K562 (cell line): ENCODE data around the gene S100P. TPM values are rescaled to one million over a fixed set of nuclear protein-coding genes. Genes with fewer than 3 reads are reported as not detected.

ENCODE experiments used
- CBX2 ChIP-seq: fragments of 200-600 bp; sonication (generic); IDR thresholded peaks from one replicate; pipeline ENCODE4 v1.6.1; 2012; ENCODE audit warnings: mild to moderate bottlenecking, low read length, inconsistent platforms; ENCODE audit not compliant: insufficient read depth, poor library complexity, severe bottlenecking
- CHD1 ChIP-seq: fragments of 200-600 bp; sonication (generic); IDR thresholded peaks from one replicate; pipeline ENCODE4 v1.6.1; 2012; ENCODE audit warnings: mild to moderate bottlenecking, moderate library complexity, low read length, inconsistent platforms
- FOXA1 ChIP-seq: fragments of 450-650 bp; IDR thresholded peaks from 2 replicates; pipeline ENCODE4 v1.6.1; 2016; ENCODE audit warnings: mild to moderate bottlenecking, borderline replicate concordance
- GTF2E2 ChIP-seq: fragments of 200-800 bp; sonication (Bioruptor generic); IDR thresholded peaks from 2 replicates; pipeline ENCODE4 v1.6.1; 2016; ENCODE audit warnings: missing genetic modification characterization, missing compliant biosample characterization
- HCFC1 ChIP-seq: IDR thresholded peaks from 2 replicates; pipeline ENCODE4 v1.6.1; 2012; ENCODE audit warnings: low read depth, low read length, improper control_type of control experiment
- JUN ChIP-seq, 2 experiments: sonication (generic) in 1 of 2; formaldehyde crosslinking in 1 of 2; IDR thresholded peaks; 2 replicates each; pipeline versions ENCODE4 v1.6.1 to v1.8.0; 2012 to 2022; ENCODE audit warnings: borderline replicate concordance in 2 of 2, mild to moderate bottlenecking in 2 of 2, improper control_type of control experiment in 1 of 2, low read depth in 1 of 2, low read length in 1 of 2, missing genetic modification reagents in 1 of 2
- L3MBTL2 ChIP-seq: fragments of 450-650 bp; IDR thresholded peaks from 2 replicates; pipeline ENCODE4 v1.6.1; 2016; ENCODE audit warnings: mild to moderate bottlenecking, moderate library complexity
- LEF1 ChIP-seq: fragments of 450-650 bp; IDR thresholded peaks from 2 replicates; pipeline ENCODE4 v1.6.1; 2016; ENCODE audit warnings: mild to moderate bottlenecking
- MCM3 ChIP-seq: fragments of 450-650 bp; IDR thresholded peaks from 2 replicates; pipeline ENCODE4 v1.6.1; 2016
- MYC ChIP-seq, 2 experiments: fragments of 250-450 bp in 1 of 2; sonication (Bioruptor Pico) in 1 of 2; IDR thresholded peaks; 2 replicates each; pipeline versions ENCODE4 v1.5.1 to v1.6.1; 2012 to 2021; ENCODE audit warnings: low read depth in 2 of 2, borderline replicate concordance in 1 of 2, improper control_type of control experiment in 1 of 2, low read length in 1 of 2, mild to moderate bottlenecking in 1 of 2, moderate library complexity in 1 of 2
- NR2C1 ChIP-seq, 2 experiments: fragments of 450-650 bp; IDR thresholded peaks; 2 replicates each; pipeline ENCODE4 v1.6.1; 2017; ENCODE audit warnings: mild to moderate bottlenecking in 2 of 2, antibody characterized with exemption in 1 of 2, inconsistent platforms in 1 of 2, missing compliant biosample characterization in 1 of 2, missing genetic modification characterization in 1 of 2
- TRIM28 ChIP-seq: fragments of 450-650 bp; IDR thresholded peaks from 2 replicates; pipeline ENCODE4 v1.6.1; 2017
- ZNF609 ChIP-seq: sonication (generic); formaldehyde crosslinking; IDR thresholded peaks from 2 replicates; pipeline ENCODE4 v1.8.1; 2023; ENCODE audit warnings: missing genetic modification reagents, mild to moderate bottlenecking, borderline replicate concordance
- polyA plus RNA-seq, 8 experiments: library from polyadenylated mRNA; depleted of rRNA in 4 of 8; stranded (reverse) in 5 of 8; unstranded in 3 of 8; fragments of >200 nt; fragmentation: Nextera tagmentation in 2 of 8; fragmentation: Illumina TruSeq in 1 of 8; extraction: Ambion mirVana in 2 of 8; extraction: Trizol in 1 of 8; gene quantifications; 2 replicates each; pipeline versions ENCODE4 v1.2.1 to v1.2.3, GENCODE V29; 2011 to 2014; ENCODE audit warnings: inconsistent platforms in 1 of 8, missing spikeins in 1 of 8
- total RNA-seq, 7 experiments: library from RNA; depleted of rRNA in 6 of 7; stranded (reverse); fragments of >200 nt in 6 of 7; fragmentation: Illumina TruSeq in 2 of 7; extraction: Trizol in 2 of 7; gene quantifications; 2 replicates each; pipeline versions ENCODE4 v1.2.1 to v1.2.3, GENCODE V29; 2011 to 2021; ENCODE audit warnings: low replicate concordance in 1 of 7
- TF ChIP-seq, protein P1 (sequence below): fragments of 250-450 bp; sonication (Bioruptor Pico); IDR thresholded peaks from 2 replicates; pipeline ENCODE4 v1.8.0; 2022; ENCODE audit warnings: inconsistent platforms
- TF ChIP-seq, protein P2 (sequence below): fragments of 450-650 bp; IDR thresholded peaks from 2 replicates; pipeline ENCODE4 v1.6.1; 2016

S100P gene
- total and polyA plus RNA-seq, 9 of the 15 experiments (the other 6 are each of a cell fraction or from before 2014, with no cell fraction given): 4.1 to 23.8 (median 7.5) TPM

DNA sequence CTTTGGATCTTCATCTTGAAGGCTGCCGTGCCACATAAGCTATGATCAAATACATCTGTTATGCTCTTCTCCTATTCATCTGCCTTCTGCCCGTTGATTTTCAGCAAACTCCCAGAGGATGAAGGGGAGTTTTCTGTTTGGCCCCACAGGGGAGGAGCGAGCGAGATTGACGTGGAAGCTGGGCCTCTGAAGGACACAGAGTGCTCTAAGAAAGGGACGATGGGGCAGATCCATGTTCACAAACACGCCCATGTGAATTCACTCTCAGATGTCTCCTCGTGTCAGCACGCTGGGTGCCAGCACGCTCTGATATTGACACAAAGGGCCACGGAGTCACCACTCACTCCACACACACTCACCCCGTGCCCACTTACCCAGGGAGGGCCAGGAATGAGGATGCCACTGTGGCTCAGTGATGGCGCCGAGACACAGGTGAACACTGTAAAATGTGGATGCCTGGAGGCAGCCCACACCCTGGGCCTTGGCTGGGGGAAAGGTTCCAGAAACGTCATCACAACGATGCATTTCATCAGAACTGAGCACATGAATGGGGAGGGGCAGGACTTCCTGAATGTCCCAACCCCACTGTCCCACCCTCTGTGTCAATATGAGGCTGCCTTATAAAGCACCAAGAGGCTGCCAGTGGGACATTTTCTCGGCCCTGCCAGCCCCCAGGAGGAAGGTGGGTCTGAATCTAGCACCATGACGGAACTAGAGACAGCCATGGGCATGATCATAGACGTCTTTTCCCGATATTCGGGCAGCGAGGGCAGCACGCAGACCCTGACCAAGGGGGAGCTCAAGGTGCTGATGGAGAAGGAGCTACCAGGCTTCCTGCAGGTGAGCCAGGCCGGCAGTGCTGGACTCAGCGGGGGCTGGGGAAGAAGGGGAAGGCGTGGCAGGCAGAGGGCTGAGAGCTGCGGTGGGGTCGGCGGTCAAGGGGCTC, at the start of gene S100P (continued):
- TF ChIP-seq, protein P1, sequence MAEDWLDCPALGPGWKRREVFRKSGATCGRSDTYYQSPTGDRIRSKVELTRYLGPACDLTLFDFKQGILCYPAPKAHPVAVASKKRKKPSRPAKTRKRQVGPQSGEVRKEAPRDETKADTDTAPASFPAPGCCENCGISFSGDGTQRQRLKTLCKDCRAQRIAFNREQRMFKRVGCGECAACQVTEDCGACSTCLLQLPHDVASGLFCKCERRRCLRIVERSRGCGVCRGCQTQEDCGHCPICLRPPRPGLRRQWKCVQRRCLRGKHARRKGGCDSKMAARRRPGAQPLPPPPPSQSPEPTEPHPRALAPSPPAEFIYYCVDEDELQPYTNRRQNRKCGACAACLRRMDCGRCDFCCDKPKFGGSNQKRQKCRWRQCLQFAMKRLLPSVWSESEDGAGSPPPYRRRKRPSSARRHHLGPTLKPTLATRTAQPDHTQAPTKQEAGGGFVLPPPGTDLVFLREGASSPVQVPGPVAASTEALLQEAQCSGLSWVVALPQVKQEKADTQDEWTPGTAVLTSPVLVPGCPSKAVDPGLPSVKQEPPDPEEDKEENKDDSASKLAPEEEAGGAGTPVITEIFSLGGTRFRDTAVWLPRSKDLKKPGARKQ (CRISPR knock-in tag): 0 out of 2 replicates have a peak, but pooled peaks have one; percentile 55
- TF ChIP-seq FOXA1 (no peak), L3MBTL2 (peak; percentile 61; the same call in 1 of the 2 replicates), HCFC1 (no peak), TRIM28 (no peak), NR2C1 (IDR thresholded peaks at IDR 0.05) (no peak), NR2C1 (tag; IDR thresholded peaks at IDR 0.05) (0 out of 2 replicates have a peak, but pooled peaks have one; percentile 45), MYC (IDR thresholded peaks at IDR 0.05; ENCODE audit: low read depth, low read length) (peak; percentile 94), MYC (CRISPR knock-in tag; IDR thresholded peaks at IDR 0.05; ENCODE audit: borderline replicate concordance, low read depth) (no peak), JUN (IDR thresholded peaks at IDR 0.05; ENCODE audit: borderline replicate concordance, low read depth, low read length) (no peak; the same call in 1 of the 2 replicates), JUN (CRISPR knock-in tag; IDR thresholded peaks at IDR 0.05; ENCODE audit: borderline replicate concordance) (no peak), LEF1 (no peak), ZNF609 (CRISPR knock-in tag) (no peak), CHD1 (no peak), CBX2 (no peak), GTF2E2 (tag) (no peak), MCM3 (no peak)
- TF ChIP-seq, protein P2, sequence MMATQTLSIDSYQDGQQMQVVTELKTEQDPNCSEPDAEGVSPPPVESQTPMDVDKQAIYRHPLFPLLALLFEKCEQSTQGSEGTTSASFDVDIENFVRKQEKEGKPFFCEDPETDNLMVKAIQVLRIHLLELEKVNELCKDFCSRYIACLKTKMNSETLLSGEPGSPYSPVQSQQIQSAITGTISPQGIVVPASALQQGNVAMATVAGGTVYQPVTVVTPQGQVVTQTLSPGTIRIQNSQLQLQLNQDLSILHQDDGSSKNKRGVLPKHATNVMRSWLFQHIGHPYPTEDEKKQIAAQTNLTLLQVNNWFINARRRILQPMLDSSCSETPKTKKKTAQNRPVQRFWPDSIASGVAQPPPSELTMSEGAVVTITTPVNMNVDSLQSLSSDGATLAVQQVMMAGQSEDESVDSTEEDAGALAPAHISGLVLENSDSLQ: peak; percentile 48; the same call in 1 of the 2 replicates
- TF ChIP-seq, all 486 proteins: peak for 35
